ENCODE measurements around the gene SPESP1. TPM values are rescaled to one million over a fixed set of nuclear protein-coding genes. Genes with fewer than 3 reads are reported as not detected.

The SPESP1 gene
- total and polyA plus RNA-seq, 8 donors: 1.6 to 19.8 (median 2.6) TPM; not detected in 1

DNA sequence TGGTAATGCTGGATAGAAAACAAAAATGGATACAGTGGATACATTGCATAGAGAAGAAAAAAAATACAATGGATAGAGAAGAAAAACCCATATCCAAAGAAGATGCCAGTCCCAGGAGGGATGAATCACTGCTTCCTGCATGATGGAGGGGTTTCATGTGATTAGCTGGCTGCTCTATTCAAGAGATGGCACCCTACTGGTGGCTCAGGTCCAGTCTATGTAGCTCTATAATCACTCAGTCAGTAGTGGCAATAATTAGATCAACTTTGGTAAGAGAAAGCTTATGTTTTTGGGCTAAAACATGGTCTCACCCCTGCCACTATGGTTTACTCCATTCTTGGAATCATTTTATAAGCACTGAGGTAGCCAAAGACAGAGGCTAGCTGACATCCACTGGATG is 50.5 kb downstream of the SPESP1 start:
- H3K36me3 ChIP-seq: no peaks in the 10 kb centered on the region
- peaks cover 0 to 8% (median 0%) of the 10 kb centered on the region in 4 donors for H3K4me1 ChIP-seq
- H3K9me3 ChIP-seq: peaks cover 0 to 13% (median 5%) of the 10 kb centered on the region in 4 donors
- no peak for DNase-seq
- no peak overlapping the region for H3K4me3 ChIP-seq
- H3K27me3 ChIP-seq: peaks cover 0 to 2% (median 0%) of the 10 kb centered on the region in 3 donors
- intact Hi-C loops (cut with DNase I; ENCODE audit: low total_unique reads): no loop called here
- no peak overlapping the region for H3K27ac ChIP-seq
- TF ChIP-seq EP300 (IDR thresholded peaks at IDR 0.05) (no peak), POLR2A (IDR thresholded peaks at IDR 0.05) (no peak), POLR2AphosphoS5 (IDR thresholded peaks at IDR 0.05) (no peak)
- TF ChIP-seq, protein P1, sequence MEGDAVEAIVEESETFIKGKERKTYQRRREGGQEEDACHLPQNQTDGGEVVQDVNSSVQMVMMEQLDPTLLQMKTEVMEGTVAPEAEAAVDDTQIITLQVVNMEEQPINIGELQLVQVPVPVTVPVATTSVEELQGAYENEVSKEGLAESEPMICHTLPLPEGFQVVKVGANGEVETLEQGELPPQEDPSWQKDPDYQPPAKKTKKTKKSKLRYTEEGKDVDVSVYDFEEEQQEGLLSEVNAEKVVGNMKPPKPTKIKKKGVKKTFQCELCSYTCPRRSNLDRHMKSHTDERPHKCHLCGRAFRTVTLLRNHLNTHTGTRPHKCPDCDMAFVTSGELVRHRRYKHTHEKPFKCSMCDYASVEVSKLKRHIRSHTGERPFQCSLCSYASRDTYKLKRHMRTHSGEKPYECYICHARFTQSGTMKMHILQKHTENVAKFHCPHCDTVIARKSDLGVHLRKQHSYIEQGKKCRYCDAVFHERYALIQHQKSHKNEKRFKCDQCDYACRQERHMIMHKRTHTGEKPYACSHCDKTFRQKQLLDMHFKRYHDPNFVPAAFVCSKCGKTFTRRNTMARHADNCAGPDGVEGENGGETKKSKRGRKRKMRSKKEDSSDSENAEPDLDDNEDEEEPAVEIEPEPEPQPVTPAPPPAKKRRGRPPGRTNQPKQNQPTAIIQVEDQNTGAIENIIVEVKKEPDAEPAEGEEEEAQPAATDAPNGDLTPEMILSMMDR (IDR thresholded peaks at IDR 0.05): no peak

DNA sequence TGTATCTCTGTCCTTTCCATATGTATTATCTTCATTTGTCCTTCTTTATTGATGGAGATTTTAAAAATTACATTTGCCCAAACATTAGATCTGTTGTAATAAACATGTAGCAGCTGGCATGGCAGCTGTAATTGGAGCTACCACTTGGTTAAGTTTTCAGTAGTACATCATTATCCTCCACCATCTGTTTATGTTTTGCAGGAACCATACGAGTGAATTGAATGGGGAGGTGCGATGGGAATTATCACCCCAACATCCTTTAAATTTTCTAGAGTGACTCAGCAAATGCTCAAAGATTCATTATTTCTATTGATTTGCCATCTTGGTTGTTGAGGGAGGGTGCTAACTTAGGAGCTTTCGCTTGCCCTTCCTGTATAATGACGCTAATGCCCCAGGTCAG is 51.6 kb downstream of the SPESP1 start:
- TF ChIP-seq POLR2AphosphoS5 (IDR thresholded peaks at IDR 0.05): no peak
- TF ChIP-seq POLR2A (IDR thresholded peaks at IDR 0.05): no peak
- TF ChIP-seq, protein P1 (IDR thresholded peaks at IDR 0.05): no peak
- no peak for TF ChIP-seq EP300 (IDR thresholded peaks at IDR 0.05)
- Histone ChIP-seq H3K27me3 (no peaks in the 10 kb centered on the region), H3K4me3 (no peak overlapping the region), H3K36me3 (no peaks in the 10 kb centered on the region), H3K27ac (no peak overlapping the region), H3K9me3 (peaks cover 0 to 7% (median 5%) of the 10 kb centered on the region in 4 donors), H3K4me1 (peaks cover 0 to 8% (median 0%) of the 10 kb centered on the region in 4 donors)
- DNase-seq: no peak
- intact Hi-C loops (cut with DNase I; ENCODE audit: low total_unique reads): no loop called here
- WGBS, 5 donors: 88 to 92% (median 91%) methylated on average over 4 of the region's 4 CpGs

DNA sequence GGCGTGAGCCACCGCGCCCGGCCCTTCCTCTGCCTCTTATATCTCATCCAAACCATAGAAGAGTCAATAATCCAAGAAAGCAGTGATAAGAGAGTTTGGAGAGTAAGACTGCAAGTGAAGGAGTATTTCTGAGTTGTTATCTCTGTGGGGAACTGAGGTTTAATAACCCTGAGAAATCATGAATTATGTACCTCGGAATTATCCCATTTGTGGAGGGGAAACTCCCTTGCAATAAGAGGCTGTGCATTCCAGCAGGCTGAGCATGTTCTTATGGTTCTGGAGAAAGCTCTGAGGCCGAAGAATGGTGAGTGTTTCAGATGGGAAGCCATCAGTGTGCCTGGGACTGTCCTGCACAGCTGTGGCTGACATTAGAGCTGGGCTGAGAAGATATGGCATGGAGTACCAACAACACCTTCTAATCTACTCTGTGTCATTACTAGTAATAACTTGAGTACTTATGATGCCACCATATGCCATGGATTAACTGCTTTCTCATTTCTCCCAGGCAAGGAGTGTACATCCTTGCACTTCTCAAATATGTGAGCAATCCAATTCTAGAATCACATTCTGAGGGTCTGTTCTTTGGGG is 52.7 kb downstream of the SPESP1 start:
- Histone ChIP-seq H3K27me3 (no peaks in the 10 kb centered on the region), H3K4me1 (peaks cover 0 to 8% (median 0%) of the 10 kb centered on the region in 4 donors), H3K9me3 (no peaks in the 10 kb centered on the region), H3K27ac (no peak overlapping the region), H3K4me3 (no peak overlapping the region), H3K36me3 (no peaks in the 10 kb centered on the region)
- no peak for TF ChIP-seq POLR2AphosphoS5 (IDR thresholded peaks at IDR 0.05)
- TF ChIP-seq, protein P1 (IDR thresholded peaks at IDR 0.05): no peak
- TF ChIP-seq EP300 (IDR thresholded peaks at IDR 0.05): no peak
- no peak for TF ChIP-seq POLR2A (IDR thresholded peaks at IDR 0.05)
- intact Hi-C loops (cut with DNase I; ENCODE audit: low total_unique reads): no loop called here
- 72 to 90% (median 85%) methylated on average over 6 of the region's 6 CpGs for WGBS, 5 donors
- DNase-seq: no peak

DNA sequence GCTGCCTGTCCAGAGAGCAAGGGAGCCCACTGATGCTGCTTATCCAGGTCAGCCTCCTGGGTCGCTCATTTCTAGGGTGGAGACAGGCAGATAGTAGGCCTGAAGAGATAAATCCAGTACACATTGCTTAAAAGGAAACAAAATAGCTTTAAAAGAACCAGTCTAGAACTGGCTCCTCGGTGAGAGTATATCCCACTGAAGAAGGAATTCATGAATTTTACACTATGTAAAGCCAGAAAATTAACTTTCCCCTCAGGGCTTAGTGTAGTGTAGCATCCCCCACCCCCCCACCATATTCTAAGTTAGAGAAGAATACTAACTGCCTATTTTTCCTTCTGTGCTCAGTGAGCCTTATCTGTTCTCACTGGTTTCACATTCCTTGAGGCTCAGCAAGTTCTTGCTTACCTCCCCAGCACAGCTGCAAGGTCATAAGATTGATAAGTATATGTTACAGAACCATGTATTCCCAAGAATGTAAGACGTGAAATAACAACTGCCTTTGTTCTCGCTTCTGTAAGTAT is 53.7 kb downstream of the SPESP1 start:
- Histone ChIP-seq H3K4me3 (no peak overlapping the region), H3K36me3 (no peaks in the 10 kb centered on the region), H3K27me3 (no peaks in the 10 kb centered on the region), H3K27ac (peak overlapping the region in 2 of 5 donors; percentile 35 to 49), H3K4me1 (peaks cover 0 to 8% (median 0%) of the 10 kb centered on the region in 4 donors), H3K9me3 (no peaks in the 10 kb centered on the region)
- TF ChIP-seq POLR2AphosphoS5 (IDR thresholded peaks at IDR 0.05): peak in 2 of 3 donors; percentile 17 to 43
- TF ChIP-seq, protein P1 (IDR thresholded peaks at IDR 0.05): no peak
- peak in 1 of 2 donors; percentile 53 for DNase-seq
- 32 to 52% (median 48%) methylated on average over 4 of the region's 4 CpGs for WGBS, 5 donors
- intact Hi-C loops (cut with DNase I; ENCODE audit: low total_unique reads): no loop called here
